GM19468 (cell line): ENCODE data around the gene WASF2.
"Not testable (repeated sequence)": the region's sequence is repeated elsewhere in the genome, so short reads cannot be mapped to it uniquely, and the experiment has no call there.

Experiments
- ATAC-seq: cut with Tn5 transposase; IDR thresholded peaks from one replicate; pipeline ENCODE4 v1.9.1; 2021; ENCODE audit warnings: mild to moderate bottlenecking, moderate library complexity, moderate number of reproducible peaks; ENCODE audit not compliant: unreplicated experiment; ENCODE audit errors: extremely low read depth

Gene WASF2

GRCh38 chr1:27503033-27503432, 13.1 kb upstream of the WASF2 start:
- ATAC-seq = no peak

- not testable (repeated sequence) for ATAC-seq
Observed at GRCh38 chr1:27501159-27501558, 11.2 kb upstream of the WASF2 start.

DNA sequence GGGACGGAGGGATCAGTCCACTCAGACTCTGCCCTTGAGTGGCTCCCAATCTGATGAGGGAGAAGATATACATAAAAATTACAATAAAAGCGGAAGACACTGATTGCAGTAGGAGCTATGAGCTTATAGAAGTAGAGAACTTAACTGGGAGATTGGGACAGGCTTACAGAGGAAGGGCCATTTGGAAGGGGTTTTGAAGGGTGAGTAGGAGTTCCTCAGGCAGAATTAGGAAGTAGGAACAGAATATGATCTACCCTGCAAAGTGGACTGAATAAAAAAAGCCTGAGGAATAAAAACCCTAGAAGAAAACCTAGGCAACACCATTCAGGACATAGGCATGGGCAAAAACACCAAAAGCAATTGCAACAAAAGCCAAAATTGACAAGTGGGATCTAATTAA, 9.2 kb upstream of the WASF2 start:
- no peak for ATAC-seq

DNA sequence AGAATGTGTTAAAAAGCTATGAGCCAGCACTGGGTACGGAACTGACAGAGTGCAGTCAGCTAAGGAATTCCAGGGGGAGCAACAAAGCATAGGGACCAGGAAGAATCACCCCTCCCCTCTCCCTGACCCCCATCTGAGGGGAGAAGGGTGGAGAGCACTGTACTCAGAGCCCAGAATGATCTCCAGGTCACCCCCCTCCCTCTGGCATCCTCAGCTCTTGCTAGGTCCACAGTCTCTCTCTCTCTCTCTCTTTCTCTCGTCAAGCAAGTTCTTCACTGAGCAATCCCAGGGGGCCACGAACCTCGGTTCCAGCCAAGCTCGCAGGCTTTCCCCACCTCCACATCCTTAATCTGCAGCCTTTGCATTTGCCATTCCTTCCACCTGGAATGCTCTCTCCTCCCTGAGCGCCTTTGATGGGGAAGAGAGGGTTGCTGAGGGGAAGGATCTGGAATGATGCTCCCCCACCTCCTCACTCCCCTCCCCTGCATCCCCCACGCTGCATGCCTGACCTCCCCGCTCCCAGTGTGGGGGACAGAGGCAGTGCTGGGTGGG, 6.7 kb upstream of the WASF2 start:
- no peak for ATAC-seq

DNA sequence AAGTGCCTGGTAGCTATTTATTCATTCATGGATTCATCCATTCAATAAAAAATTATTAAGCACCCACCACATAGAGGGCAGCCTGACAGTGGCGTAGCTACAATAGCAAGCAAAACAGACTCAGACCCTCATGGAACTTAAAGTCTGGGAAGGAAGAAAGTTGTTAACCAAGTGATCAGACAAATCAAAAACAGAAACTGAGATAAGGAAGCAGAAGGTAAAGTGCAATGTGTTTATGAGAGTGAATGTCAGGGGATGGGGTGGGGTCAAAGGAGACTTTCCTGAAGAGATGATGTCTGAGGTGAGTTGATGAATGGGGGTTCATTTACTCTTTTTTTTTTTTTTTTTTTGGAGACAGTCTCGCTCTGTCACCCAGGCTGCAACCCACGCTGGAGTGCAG, 2.8 kb upstream of the WASF2 start:
- ATAC-seq = no peak

GRCh38 chr1:27491748-27492700, 2.1 kb upstream of the WASF2 start:
- ATAC-seq = no peak

DNA sequence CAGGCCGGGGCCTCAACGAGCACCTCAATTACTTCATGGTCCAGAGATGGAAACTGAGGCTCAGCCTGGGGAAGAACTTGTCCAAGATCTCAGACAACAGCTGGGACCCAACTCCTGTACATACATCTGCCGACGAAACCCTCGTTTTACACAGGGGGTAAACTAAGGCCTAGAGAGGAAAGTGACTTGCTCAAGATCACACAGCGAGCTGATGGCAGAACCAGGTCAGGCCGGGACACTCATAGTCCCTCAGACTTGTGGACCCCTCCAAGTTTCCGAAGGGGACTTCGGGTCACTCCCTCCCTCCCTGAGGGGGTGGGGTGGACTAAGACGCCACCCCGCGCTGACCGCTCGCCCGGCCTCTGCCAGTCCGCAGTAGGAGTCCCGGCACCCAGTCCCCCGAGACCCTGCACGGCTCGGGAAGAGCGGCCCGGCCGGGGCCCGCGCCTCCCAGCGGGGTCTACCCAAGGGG, 430 bp downstream of the WASF2 start:
- ATAC-seq = no peak

DNA sequence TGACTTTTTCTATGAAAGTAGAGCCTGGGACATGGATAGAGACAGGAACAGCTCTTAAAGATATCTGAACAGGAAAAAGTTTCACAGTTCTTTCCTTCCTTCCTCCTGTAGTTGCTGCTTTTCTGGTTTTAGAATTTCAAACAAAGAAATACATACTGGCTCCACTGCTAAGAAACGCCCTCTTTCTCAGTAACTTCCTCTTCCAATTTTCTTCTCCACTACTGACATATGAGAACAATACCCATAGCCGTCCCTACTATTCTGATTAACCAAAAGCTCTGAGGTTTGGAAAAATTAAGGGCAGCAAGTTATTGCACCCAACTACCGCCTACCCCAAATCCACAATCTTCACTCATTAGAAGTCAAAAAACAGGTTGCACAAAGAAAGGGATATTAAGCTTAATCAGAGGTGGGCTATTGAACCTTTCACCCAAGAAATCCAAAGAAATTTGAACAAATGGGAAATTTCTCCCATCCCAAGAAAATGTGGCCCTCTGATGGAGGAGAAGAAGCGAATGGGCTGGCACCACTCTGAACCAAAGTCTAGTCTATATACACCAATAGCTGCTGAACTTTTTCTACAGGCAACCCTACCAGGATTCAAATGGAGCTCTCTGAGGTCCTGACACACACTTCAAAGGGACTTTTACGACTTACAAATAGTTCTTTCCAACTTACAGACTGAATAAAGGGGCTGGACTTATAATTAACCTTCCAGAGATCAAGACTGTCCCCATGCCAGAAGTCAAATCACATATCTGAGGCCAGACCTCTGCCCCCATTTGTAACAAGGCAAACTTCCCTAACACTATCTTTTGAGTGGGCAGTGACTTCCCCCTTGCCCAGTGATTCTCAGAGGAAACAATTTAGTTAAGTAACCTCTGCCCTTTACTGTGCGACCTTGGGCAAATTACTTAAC, 1.7 kb downstream of the WASF2 start:
- no peak for ATAC-seq

DNA sequence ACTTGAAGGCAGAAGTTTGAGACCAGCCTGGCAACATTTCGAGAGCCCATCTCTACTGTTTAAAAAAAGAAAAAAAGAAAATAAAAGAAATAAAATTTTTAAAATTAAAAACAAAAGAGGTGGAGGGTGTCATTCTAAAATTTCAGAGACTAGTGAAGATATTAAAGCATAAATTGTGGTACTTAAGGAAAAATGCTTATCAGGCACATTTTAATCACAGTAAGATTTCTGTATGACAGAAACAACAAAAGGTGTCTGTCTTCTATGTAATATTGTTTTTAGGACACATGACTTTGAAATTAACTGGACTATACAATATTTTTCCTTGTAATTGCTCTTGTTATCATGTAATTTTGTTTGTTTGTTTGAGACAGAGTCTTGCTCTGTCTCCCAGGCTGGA, 4.6 kb downstream of the WASF2 start:
- no peak for ATAC-seq

GRCh38 chr1:27483659-27484058, 6.3 kb downstream of the WASF2 start:
- ATAC-seq = no peak

DNA sequence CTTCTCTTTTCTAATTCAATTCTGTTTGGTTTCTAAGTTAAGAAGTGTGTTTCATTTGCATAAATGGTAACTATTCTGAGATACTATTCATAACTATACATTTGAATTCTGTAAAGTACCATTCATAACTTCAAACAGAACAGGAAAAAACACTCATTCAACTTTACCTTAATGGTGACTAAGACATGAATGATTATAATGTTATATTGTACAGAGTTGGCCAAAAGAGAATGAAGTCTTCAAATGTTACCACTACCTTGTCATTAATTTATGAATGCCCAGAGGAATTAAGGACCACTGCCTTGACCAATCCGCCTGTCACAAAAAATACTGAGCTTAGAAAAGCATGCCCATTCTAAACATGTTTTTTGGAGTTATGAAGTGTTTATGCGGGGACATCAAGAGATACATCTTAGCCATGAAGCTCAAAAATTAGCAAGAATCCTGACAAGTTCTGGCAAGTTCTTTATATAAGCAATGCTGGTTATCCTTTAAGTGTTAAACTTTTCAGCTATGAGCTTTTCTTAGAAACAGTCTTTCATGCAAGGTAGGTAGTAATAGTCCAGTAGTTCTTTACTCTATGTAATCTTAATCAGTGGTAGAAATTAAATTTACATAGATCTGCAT, 7.9 kb downstream of the WASF2 start:
- ATAC-seq = no peak

DNA sequence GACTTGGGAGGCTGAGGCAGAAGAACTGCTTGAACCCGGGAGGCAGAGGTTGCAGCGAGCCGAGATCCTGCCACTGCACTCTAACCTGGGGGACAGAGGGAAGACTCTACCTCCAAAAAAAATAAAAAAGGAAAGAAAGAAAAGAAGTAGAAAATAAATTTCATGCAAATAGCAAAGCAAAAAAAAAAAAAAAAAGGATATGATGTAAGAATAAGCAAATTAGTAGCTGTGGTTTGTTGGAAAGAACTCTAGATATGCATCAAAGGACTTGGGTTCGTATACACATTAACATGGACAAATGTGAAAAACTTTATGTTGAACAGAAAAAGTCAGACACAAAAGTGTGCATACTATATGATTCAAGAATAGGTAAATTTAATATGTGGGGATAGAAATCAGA, 11.9 kb downstream of the WASF2 start:
- ATAC-seq = no peak

DNA sequence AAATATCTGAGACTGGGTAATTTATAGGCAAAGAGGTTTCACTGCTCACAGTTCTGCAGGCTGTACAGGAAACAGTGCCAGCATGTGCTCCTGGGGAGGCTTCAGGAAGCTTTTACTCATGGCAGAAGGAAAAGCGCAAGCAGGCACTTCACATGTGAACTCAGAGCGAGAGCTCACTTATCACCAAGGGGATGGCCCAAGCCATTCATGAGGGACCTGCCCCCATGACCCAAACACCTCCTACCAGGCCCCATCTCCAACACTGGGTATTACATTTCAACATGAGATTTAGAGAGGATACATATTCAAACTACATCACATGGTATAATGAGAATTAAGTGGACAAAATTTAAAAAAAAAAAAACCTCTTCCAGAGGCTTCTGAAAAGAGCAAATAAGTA, 13.7 kb downstream of the WASF2 start:
- no peak for ATAC-seq

- no peak for ATAC-seq
Observed at GRCh38 chr1:27475720-27476119, 14.2 kb downstream of the WASF2 start.

DNA sequence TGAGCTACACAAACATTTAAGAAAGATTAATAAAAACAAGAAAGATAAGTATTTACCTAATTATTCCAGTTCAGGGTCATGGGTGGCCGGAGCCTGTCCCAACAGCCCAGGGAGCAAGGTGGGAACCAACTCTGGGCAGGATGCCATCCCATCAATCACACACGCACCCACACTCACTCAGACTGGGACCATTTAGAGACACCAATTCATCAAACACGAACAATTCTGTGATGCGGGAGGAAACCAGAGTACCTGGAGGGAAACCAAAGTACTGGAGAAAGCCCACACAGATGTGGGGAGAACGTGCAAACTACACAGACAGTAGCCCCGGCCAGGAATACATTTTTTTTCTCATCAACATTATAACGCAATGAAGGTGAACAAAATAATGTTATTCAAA, 16.2 kb downstream of the WASF2 start:
- ATAC-seq = no peak

DNA sequence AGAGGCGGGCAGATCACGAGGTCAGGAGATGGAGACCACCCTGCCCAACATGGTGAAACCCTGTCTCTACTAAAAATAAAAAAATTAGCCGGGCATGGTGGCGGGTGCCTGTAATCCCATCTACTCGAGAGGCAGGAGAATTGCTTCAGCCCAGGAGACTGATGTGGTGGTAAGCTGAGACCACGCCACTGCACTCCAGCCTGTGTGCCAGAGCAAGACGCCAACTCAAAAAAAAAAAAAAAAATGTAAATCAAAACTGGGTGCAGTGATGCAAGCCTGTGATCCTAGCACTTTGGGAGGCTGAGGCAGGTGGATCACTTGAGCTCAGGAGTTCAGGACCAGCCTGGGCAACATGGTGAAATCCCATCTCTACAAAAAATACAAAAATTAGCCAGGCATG, 17.9 kb downstream of the WASF2 start:
- not testable (repeated sequence) for ATAC-seq

DNA sequence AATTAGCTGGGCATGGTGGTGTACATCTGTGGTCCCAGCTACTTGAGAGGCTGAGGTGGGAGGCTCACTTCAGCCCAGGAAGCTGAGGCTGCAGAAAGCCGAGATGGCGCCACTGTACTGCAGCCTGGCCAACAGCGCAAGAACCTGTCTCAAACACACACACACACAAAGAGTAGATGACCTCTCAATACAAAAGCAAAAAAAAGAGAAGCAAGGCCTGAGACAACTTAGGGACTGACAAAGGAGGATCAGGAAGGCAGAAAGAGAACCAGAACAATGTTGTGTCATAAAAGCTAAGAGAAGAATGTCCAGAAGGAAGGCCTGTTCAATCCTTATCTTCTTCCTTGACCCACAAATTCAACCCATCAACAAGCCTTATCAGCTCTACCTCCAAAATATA, 18.5 kb downstream of the WASF2 start:
- ATAC-seq = no peak

DNA sequence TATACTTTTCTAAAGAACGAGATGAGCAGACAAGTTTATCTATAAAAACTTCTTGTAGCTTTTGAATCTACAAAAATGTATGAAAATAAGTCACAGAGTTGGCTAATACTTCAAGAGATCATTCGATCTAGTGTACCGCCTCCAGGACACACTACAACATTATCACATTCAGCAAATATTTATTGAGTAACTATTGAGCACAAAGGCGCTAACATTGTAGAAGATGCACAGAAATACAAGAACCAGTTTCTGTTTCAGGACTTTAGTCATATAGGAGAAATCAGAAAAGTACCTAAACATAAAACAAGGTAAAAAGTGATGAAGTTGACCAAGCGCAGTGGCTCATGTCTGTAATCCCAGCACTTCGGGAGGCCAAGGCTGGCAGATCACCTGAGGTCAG, 20.6 kb downstream of the WASF2 start:
- ATAC-seq = no peak

DNA sequence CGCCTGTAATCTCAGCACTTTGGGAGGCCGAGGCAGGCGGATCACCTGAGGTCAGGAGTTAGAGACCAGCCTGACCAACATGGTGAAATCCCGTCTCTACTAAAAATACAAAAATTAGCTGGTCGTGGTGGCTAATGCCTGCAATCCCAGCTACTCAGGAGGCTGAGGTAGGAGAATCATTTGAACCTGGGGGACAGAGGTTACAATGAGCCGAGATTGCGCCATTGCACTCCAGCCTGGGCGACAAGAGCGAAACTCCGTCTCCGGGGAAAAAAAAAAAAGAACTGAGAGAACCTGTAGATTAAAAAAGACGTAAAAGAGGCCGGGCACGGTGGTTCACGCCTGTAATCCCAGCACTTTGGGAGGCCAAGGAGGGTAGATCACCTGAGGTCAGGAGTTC, 21.6 kb downstream of the WASF2 start:
- ATAC-seq = not testable (repeated sequence)

DNA sequence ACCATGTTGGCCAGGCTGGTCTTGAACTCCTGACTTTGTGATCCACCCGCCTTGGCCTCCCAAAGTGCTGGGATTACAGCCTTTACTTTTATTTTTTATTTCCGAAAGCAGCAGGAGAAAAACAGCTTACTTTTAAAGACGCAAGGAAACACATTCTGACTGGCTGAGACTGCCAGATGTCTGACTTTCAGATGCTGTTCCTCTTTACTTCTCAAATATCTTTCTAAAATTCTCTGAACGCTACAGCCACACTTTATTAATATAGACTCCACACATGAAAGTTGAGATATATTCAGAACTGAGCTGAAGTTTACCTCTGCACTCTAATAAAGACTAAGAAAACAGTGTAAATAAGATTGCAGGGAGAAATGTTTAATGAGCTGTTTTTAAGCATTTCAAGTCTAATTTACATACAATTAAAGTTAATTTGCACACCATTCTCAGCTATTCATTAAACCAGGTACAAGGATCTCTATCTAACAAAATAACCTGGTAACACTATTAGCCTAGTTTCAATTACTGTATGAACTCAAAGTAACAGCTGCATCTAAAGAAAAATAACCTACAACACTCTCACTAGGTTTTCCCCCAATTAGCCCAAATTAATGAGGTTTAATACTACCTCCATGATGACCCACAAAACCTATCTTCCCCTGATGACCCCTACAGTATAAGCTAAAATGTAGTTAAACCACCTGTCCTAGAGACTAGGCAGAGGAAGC, 24.9 kb downstream of the WASF2 start:
- no peak for ATAC-seq
